HTERT RPE-1 (cell line): Measurements from ENCODE around the gene RAB40C.

Source experiments
- in situ Hi-C: fragments of 300-500 bp; cut with MboI; formaldehyde crosslinking; loops from 4 replicates; pipeline ENCODE4 v1.14.3; 2020; ENCODE audit warnings: low sequenced_read_pairs

Gene RAB40C

DNA sequence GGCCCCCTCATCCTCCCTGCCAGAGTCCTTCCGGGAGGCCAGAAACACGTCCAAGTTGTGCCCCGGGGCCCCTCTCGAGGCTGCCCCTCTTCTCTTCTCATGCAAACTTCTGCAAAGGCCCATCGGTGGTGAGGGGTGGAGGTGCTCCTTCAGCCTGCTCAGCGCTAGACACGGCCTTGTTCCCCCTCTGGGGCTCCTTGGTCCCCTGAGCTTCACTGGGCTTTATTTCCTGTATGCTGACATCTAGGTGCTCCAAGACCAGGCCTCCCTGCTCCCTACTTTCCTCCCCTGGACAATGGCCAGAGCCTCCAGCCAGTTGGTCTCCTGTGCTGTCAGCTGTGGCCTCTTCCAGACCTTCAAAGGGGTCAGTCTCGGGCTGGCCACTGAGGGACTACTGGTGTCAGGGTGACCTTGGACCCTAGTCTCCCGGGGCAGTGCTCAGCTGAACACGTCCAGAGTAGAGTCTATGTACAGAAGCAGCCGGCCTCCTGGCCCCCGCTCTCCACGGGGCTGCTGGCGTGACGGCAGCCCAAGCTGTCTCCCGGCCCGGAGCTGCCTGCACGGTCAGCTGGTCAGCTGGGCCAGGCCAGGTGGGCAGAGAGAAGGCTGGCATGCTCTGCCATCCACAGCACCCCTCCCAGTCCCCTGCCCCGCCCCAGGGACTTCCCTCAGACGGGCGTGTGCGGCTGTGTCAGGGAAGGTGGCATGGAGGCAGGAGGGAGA is 31.4 kb upstream of the RAB40C start:
- in situ Hi-C loops, result no loop called here

DNA sequence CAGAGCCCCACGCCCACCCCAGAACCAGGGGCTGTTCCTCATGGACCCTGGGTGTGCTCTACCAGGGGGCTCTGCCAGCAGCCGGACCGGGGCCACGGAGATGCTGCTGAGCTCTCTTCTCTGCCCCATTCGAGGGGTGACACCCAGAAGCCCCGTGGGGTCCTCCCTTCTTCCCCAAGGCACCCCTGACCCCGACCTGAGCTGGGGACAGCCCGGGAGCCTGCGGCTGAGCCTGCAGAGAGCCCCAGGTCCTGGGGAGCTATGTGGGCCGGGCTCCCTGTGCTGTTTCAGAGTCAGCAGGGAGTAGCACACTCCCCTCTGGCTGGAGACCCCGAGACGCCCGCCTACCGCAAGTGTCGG is 30.9 kb upstream of the RAB40C start:
- in situ Hi-C loops, result no loop called here

DNA sequence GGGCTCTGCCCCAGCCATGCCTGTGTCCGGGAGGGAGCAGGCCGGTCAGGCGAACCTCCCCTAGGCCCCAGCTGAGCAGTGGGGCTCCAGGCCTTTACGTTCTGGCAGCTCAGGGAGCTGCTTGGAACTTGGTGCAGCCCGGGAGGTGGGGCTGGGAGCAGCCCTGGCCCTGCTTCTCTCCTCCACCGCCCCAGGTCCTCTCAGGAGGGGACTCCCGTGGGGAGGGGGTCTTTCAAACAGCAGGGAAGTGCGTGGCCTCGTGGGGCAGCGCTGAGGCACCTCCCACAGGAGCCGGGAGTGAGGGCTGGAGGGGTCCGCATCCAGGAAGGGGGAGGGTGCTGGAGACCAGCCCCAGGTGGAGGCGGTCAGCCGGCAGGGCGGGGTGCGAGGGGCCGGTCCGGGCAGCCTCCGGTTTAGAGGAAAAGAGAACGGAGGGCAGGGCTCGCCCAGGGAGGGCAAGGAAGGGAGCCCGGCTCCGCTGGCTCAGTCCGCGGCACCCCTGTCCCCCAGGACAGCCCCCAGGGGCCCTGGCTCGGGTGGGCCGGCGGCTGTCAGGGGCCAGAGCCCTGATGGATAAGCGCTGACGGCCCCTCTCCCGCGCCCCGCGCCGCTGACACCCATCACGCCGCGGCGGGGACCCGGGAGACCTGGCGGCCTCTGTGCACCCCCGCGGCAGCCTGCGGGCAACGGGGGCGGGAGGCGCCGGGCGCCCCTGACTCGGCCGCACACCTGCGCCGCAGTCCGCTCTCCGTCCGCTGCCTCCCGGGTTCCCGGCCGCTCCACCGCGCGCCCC is 30.3 kb upstream of the RAB40C start:
- in situ Hi-C loops, result no loop called here

DNA sequence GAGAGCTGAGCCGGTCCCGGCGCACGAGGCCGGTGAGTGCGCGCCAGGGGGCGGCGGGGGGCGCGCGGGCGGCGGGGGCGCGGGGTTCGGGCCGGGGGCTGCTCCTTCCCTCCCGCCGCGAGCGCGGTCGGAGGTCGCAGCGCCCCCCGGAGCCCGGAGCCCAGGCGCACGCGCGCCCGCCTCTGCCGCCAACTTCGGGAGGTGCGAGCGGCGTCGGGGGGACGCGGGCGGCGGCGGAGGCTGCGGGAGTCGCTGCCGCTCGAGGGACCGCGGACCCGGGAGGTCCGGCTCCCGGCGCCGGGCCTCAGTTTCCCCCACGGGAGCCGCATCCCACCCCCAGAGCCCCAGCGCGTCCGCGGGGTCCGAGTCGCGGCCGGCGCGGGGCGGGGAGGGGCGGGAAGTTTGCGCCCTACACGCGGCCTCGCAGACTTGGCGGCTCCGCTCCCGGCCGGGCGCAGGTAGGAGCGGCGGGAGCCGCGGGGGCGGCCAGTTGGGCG is 29.6 kb upstream of the RAB40C start, which contains the start of gene PRR35:
TSS of gene PRR35 (plus strand) at position 191 of the 497 bp plus-strand sequence. CDS start 2,901 bp downstream, outside the sequence.
- in situ Hi-C loops, result no loop called here

DNA sequence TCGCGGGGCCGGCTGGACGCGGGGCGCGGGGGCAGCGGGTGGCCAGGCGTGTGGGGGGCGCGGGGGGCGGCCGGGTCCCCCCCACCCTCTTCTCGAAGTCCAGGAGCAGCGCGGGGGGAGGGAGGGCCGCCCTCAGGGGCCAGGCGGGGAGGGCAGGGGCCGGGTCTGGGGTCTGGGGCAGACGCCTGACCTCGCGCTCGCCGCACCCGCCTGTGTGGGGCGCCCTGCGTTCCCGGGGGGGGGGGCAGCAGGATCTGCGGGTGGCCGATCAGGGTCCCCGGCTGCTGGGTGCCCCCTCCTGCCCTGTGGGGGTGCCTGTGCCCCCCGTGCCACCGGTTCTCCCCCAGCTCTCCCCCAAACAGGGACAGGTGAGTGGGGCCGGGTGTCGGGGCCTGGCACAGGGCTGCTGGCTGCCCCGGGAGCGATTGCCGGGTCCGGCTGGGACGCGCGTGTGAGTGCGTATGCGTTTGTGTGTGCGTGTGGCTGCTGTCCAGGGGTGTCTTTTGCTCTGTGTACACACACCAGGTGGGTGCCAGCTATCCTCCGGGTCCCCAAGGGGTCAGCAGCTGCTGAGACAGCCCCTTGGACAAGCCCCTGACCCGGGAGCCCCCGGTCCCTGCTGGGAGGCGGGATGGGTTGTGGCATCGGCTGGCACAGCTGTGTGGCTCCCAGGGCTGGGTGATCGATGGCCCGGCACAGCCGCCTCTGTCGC is 29.0 kb upstream of the RAB40C start:
- in situ Hi-C loops, result no loop called here

DNA sequence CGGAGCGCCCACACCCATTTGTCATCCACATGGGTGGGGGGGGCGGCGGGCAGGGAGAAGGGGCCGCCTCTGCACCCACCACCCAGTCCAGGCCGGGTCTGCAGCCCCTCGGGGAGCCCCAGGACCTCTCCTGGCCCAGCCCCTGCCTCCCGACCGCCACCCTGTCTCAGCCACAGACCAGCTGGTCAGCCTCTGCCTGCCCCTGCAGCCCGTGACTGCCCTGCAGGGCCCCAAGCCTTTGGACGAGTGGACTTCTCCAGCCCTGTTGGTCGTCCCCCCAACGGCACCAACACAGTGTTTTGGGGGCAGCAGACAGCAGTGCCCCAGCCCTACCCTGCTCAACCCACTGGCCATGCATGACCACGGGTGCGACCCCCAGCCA is 28.5 kb upstream of the RAB40C start:
- in situ Hi-C loops, result no loop called here

DNA sequence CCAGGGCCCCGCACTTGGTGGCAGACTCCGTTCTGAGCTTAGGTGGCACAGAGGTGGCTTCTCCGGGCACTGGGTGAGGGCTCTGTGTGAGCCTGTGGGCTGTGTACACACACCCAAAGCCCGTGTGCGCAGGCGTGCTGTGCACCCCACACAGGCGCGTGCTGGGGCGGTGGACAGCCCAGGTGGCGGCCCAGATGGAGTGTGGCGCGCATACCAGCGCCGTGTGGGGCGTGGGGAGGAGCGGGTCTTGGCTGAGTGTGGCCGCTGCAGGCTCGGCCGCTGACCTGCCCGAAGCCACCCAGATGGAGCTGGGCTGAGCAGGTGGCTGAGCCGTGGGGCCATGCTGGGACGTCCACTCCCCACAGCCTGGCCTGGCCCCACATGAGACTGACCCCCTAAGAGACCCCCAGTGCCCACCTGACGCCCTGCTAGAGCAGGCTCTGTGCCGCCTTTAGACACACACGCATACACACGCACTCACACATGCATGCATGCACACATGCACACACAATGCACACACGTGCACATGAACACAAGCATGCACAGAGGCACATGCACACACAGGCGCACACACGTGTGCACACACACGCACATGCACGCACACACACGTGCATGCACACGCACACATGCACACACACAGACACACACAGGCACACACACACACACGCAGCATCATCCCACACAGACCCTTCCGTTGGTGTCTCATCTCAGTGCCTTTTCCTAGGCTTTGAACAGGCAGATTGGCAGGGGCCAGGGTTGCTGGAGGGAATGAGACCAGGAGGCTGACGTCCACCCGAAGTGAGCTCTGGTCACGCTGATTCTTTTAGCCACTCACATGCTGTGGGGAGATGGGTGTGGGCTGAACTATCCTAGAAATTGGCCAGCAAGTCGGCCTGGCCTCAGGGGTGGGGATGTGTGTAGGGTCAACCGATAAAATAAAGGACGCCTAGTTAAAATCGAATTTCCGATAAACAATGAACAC is 27.6 kb upstream of the RAB40C start:
- in situ Hi-C loops, result no loop called here

DNA sequence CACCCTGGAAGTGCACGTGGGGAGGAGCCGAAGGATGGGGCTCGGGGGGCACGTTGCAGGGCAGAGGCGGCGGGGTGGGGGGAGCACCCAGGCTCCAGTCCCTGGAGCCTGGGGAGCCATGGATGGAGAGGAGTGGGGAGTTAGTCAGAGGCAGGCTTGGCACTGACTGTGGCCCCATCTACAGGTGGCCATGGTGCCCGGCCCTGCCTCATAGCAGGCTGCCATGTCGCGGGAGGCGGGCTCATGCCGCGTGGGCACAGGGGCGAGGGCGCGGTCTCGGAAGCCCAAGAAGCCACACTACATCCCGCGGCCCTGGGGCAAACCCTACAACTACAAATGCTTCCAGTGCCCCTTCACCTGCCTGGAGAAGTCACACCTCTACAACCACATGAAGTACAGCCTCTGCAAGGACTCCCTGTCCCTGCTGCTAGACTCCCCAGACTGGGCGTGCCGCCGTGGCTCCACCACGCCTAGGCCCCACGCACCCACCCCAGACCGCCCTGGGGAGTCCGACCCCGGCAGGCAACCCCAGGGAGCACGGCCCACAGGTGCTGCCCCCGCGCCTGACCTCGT is 26.7 kb upstream of the RAB40C start:
- in situ Hi-C loops, result no loop called here

DNA sequence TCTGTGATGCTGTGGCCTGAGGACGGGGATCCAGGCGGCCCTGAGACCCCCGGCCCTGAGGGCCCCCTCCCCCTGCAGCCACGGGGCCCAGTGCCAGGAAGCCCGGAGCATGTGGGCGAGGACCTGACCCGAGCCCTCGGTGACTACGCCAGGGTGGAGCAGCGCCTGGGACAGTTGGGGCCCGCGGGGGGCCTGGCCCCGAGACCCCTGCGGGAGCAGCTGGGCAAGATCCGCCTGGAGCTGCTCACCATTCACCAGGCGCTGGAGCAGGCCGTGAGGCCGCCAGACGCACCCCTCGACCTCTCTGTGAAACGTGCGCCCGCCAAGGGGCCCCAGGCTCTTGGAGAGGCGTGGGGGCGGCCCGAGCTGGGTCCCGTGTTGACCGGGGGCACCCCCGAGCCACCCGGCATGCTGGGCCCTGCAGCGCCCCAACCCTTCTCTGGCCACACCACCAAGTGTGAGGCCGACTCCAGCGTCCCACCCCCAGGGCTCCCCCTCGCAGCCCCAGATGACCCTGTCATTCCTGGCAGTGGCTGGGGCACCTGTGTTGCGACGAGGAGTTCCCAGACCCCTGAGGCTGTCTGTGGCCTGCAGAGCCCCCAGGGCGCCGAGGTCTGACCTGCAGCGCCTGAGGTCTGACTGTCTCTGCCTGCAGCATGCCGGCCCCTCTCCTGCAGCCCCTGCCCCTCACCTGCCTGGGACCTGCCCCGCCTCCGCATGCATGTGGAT is 25.0 kb upstream of the RAB40C start:
- in situ Hi-C loops, result no loop called here

DNA sequence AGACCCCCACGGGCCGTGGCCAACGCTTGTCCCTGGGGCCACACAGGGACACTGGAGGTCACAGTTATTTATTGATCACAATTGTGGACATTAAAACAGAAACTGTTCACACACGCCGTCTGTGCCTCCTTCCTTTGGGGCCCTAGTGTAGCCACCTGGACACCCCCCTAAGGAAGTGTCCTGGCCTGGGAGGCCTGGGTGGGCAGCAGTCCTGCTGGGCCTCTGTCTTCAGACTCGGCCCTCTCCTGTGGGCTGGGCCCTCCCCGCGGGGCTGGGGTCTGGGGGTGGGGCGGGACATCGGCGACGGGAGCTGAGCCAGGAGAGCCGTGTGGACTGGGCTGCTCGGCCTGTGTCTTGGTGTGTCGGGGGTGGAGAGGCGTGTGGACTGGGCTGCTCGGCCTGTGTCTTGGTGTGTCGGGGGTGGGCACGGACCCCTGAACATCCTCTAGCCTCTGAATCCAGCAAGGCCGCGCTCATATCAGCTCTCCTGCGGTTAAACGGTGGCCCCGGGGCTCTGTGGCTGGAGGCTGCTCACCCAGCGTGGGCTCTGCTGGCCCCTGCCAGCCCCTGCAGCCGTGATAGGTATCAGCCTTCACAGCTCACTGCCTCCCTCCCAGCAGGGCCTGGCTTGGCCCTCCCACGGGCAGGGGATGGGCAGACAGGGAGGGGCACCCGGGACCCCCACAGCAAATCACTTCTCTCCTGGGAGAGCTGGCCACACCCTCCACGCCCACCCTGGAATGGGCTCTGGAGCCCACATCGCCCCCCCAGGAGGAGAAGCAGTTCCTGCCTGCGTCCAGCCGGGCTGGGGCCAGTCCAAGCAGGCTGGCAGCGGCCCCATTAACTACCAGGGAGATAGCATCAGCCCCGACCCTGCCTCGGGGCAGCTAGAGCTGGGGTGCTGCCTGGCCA is 24.2 kb upstream of the RAB40C start:
- in situ Hi-C loops, result no loop called here

DNA sequence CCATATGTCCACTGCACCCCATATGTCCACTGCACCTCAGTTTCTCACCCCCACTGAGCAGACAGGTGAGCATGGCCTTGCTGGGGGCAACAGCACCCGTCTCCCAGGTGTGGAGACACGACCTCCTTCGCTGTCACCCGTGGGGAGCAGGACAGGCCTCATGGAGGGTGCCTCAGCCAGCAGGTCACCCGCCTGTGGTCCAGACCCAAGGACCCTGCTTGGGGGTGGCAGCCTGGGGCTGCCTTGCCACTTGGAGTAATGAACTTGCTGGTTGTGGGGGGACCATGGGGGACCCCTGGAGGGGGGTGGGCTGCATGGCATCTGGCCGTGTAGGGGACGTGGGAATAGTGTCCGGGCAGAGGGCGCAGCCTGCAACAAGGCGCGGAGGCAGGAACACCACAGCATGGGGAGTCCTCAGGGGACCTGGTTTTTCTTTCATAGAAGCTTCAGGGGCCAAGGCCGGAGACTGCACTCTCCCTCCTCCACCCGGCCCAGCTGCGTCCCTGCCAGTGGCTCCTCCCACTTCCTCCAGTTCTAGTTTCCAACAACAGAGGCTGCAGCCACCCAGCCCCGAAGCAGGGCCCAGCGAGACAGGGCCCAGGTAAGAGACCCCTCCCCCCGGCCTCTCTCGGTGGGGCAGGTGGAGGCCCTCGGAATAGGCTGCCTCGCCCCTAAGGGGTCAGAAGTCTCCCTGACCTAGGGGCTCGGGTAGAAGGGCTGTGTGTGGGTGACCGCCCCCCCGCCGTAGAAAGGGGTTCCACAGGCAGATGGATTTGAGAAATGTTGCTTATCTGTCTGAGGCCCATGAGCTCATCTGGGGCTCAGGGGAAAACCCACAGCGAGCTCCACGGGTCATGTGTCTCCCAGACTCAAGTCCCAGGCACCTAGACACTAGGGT is 23.1 kb upstream of the RAB40C start, which contains the start of gene NHLRC4:
TSS of gene NHLRC4 (plus strand) at position 531 of the 898 bp plus-strand sequence. CDS start 1,043 bp downstream, outside the sequence.
- in situ Hi-C loops, result no loop called here

DNA sequence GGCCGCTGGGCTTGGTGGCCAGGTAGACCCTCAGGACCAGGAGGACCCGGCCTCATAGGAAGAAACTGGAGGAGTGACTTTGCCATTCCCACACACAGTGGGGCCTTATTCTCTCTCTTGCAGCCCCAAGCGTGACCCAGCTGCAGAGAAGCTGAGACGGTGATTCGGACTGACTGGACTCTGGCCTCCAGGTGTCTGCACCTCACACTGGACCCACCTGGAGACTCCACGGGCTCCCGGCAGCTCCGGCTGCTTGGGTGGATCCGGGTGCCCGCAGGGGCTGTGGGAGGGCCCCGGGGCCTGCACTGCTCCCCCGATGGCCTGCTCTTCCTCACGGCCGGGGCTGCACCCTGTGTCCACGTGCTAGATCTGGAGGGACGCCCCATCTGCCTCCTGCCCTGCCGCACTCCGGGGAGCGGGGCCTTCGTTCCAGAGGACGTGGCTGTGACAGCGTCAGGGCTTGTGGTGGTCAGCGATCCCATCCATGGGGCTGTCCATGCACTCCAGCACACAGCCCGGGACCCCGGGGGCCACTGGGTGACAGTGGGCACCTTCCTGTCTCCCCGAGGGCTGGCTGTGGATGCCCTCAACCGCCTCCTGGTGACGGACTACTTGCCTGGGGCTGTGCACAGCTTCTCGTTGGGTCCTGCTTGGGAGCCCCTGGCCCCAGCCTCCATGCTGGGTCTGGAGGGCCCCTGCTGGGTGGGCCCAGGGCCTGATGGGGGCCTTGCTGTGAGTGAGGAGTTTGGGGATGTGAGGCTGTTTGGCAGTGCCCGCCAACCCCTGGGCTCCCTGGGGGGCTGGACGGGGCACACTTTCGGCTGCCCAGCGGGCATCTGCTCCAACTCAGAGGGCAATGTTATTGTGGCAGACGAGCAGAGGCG is 22.3 kb upstream of the RAB40C start:
- in situ Hi-C loops, result no loop called here

DNA sequence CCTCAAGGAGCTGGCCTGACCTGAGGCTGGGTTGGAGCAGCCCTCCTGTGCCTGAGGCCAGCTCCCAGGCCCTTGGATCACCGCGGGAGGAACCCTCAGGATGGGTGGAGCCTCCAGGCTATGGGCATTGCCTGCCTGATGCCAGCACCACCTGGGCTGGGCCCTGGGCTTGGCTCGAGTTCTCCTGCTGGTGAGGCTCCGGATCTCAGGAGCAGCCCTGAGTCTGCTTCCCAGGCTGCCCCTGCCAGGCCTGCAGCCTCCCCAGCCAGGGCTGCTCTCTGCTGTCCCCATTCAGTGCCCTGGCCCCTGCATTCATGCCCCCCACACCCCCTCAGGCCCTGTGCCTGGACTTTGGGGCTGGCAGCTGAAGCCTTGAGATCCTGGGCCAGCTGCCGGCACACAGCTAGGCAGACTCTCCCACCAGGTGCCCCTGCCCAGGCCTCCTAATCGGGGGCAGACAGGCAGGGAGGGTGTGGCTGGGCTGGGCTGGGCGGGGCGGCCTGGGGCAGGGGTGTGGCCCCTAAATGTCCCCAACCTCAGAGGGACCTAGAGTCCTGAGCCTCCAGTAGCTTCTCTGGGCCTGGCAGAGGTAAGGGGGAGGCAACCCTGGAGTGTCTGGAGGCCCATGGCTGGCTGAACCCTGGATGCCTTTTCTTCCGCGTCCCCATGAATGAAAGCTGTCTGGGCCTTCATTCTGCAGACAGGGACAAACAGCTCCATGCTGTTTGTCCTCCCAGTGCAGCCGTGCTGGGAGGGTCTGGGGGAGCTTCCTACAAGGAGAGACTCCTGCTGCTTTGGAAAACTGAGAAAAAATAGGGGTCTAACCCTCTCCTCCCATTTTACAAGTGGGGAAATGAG is 21.2 kb upstream of the RAB40C start:
- in situ Hi-C loops, result no loop called here

DNA sequence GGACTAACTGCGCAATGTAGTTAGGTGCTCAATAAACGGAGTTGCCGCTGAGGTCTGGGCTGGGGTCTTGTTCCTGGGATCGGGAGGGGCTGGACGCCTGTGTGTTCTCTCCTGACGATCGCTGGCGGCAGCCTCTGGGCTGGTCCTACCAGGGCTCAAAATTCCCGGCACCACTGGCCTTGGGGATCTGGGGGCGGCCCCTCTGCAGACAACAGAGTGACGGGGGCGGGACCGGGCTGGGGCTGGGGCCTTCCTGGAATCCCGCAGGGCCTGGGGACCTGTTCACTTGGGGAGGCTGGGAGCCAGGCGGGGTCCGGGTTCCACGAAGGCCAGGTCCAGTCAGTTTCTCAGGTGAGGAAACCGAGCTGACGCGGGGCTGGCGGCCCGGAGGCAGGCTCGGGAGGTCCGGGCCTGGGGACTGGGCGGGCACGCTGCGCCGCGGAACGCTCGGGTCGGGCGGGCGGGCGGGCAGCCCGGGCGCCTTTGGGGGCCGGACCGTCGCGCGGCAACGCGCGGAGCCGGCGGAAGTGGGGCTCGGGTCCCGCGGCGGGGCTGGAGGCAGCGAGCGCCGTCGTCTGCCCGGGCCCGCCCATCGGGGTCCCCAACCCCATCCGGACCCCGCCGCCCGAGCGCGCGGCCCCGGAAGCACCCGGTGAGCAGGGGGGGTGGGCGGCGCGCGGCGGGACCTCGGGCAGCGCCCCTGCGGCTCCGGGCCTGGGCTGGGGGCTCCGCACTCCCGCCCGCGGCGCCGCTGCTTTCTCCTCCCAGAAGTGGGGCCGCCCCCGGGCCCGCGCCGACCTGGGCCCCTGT is 20.2 kb upstream of the RAB40C start, which contains the start of gene PIGQ:
TSS of gene PIGQ (plus strand) at position 524 of the 810 bp plus-strand sequence. CDS start 4,107 bp downstream, outside the sequence.
- in situ Hi-C loops, result no loop called here
